H1 (cell line): ENCODE results near the gene CSF3R. TPM values are rescaled to one million over a fixed set of nuclear protein-coding genes. Genes with fewer than 3 reads are reported as not detected.
"Not testable (repeated sequence)": the region's sequence is repeated elsewhere in the genome, so short reads cannot be mapped to it uniquely, and the experiment has no call there.

ENCODE experiments used
- CTCF ChIA-PET: fragments of 300-600 bp; sonication (Branson Sonifier 250); formaldehyde crosslinking; loops from one replicate; lab custom pipeline; 2021; ENCODE audit not compliant: partially characterized antibody; lab: Charles Lee
- POLR2A ChIA-PET: fragments of 300-600 bp; sonication (Branson Sonifier 250); formaldehyde crosslinking; loops from one replicate; lab custom pipeline; 2021; ENCODE audit warnings: inconsistent platforms; ENCODE audit not compliant: partially characterized antibody; lab: Charles Lee
- DNase-seq, 2 experiments: peaks; one replicate each; pipeline versions ENCODE4 v3.0.0 to v3.0.0-alpha.2; 2010 to 2022; ENCODE audit warnings: low spot score in 2 of 2, low read depth in 1 of 2, mixed read lengths in 1 of 2
- FAIRE-seq: peaks from 2 replicates; lab custom pipeline; 2011; peaks lifted over from hg19 to GRCh38; lab: Jason Lieb, UNC
- H2AFZ ChIP-seq: 2 replicates; pipeline ENCODE4 v1.8.1; 2012; ENCODE audit warnings: low read length, inconsistent platforms
- H2AK5ac ChIP-seq: 2 replicates; pipeline ENCODE4 v1.6.1; 2013; ENCODE audit warnings: low read depth, low read length
- H2BK120ac ChIP-seq: replicated peaks from 2 replicates; pipeline ENCODE3; 2013; ENCODE audit warnings: low read depth, low read length, inconsistent platforms
- H2BK12ac ChIP-seq: 2 replicates; pipeline ENCODE4 v1.6.1; 2013; ENCODE audit warnings: low read depth, low read length
- H2BK15ac ChIP-seq: 2 replicates; pipeline ENCODE4 v1.6.1; 2013; ENCODE audit warnings: low read length
- H2BK20ac ChIP-seq: 2 replicates; pipeline ENCODE4 v1.6.1; 2013; ENCODE audit warnings: low read length
- H2BK5ac ChIP-seq: 2 replicates; pipeline ENCODE4 v1.6.1; 2013; ENCODE audit warnings: low read depth, low read length
- H3K14ac ChIP-seq: 2 replicates; pipeline ENCODE4 v1.6.1; 2013; ENCODE audit warnings: inconsistent platforms; ENCODE audit not compliant: insufficient read length
- H3K18ac ChIP-seq: 2 replicates; pipeline ENCODE4 v1.6.1; 2013; ENCODE audit warnings: low read length; ENCODE audit errors: extremely low read depth
- H3K23ac ChIP-seq: 2 replicates; pipeline ENCODE4 v1.6.1; 2013; ENCODE audit warnings: inconsistent platforms; ENCODE audit not compliant: insufficient read length
- H3K23me2 ChIP-seq: 2 replicates; pipeline ENCODE4 v1.6.1; 2013; ENCODE audit warnings: low read depth, low read length
- H3K27ac ChIP-seq: 2 replicates; pipeline ENCODE4 v1.6.1; 2011; ENCODE audit warnings: low read depth, low read length, inconsistent platforms
- H3K27me3 ChIP-seq, 4 experiments: replicated peaks in 1 of 4; 1 replicate in 1 of 4; 2 replicates in 3 of 4; pipeline versions ENCODE4 v1.6.1 to v1.8.1; 2011 to 2013; ENCODE audit warnings: low read length in 3 of 4, mild to moderate bottlenecking in 3 of 4, inconsistent platforms in 2 of 4, mixed read lengths in 2 of 4, moderate library complexity in 1 of 4; ENCODE audit not compliant: control insufficient read depth in 3 of 4, insufficient read depth in 3 of 4; ENCODE audit errors: extremely low read depth in 1 of 4
- H3K36me3 ChIP-seq, 4 experiments: 2 replicates each; pipeline versions ENCODE4 v1.6.1 to v1.8.1; 2011 to 2013; ENCODE audit warnings: mild to moderate bottlenecking in 4 of 4, low read length in 3 of 4, moderate library complexity in 2 of 4, control low read depth in 1 of 4, inconsistent platforms in 1 of 4; ENCODE audit not compliant: insufficient read depth in 4 of 4, control insufficient read depth in 2 of 4
- H3K4ac ChIP-seq: replicated peaks from 2 replicates; pipeline ENCODE3; 2013; ENCODE audit warnings: low read length, low read depth, mixed read lengths, inconsistent platforms; ENCODE audit not compliant: insufficient read length
- H3K4me1 ChIP-seq, 4 experiments: replicated peaks in 1 of 4; 1 replicate in 1 of 4; 2 replicates in 3 of 4; pipeline versions ENCODE4 v1.6.1 to v1.8.1; 2011 to 2013; ENCODE audit warnings: low read length in 3 of 4, inconsistent platforms in 2 of 4, mixed read lengths in 1 of 4; ENCODE audit not compliant: insufficient read depth in 4 of 4, control insufficient read depth in 3 of 4
- H3K4me2 ChIP-seq, 2 experiments: 2 replicates each; pipeline versions ENCODE4 v1.6.1 to v1.8.1; 2011 to 2013; ENCODE audit warnings: low read depth in 2 of 2, low read length in 2 of 2, control low read depth in 1 of 2, inconsistent platforms in 1 of 2, mild to moderate bottlenecking in 1 of 2; ENCODE audit not compliant: insufficient read depth in 1 of 2
- H3K4me3 ChIP-seq, 4 experiments: fragments of 200-600, 300-600 bp in 1 of 4; sonication (generic), shearing (Covaris generic), sonication (Bioruptor Twin) in 1 of 4; 2 replicates each; pipeline versions ENCODE4 v1.5.1 to v1.8.1; 2011 to 2016; ENCODE audit warnings: low read length in 4 of 4, low read depth in 3 of 4, control low read depth in 2 of 4, inconsistent platforms in 2 of 4, mild to moderate bottlenecking in 2 of 4, mixed read lengths in 1 of 4, moderate library complexity in 1 of 4; ENCODE audit not compliant: insufficient read depth in 2 of 4; ENCODE audit errors: extremely low read depth in 1 of 4
- H3K56ac ChIP-seq: replicated peaks from 2 replicates; pipeline ENCODE3; 2013; ENCODE audit warnings: low read depth, mild to moderate bottlenecking, mixed read lengths, low read length, inconsistent platforms; ENCODE audit not compliant: insufficient read length
- H3K79me1 ChIP-seq: 2 replicates; pipeline ENCODE4 v1.6.1; 2013; ENCODE audit warnings: low read depth, low read length, control low read depth
- H3K79me2 ChIP-seq, 2 experiments: 2 replicates each; pipeline versions ENCODE4 v1.6.1 to v1.8.1; 2012 to 2013; ENCODE audit warnings: low read length in 2 of 2, mild to moderate bottlenecking in 2 of 2, inconsistent platforms in 1 of 2; ENCODE audit not compliant: insufficient read depth in 2 of 2, control insufficient read depth in 1 of 2
- H3K9ac ChIP-seq, 4 experiments: replicated peaks in 1 of 4; 1 replicate in 1 of 4; 2 replicates in 3 of 4; pipeline versions ENCODE4 v1.6.1 to v1.8.1; 2011 to 2013; ENCODE audit warnings: low read depth in 3 of 4, low read length in 3 of 4, control low read depth in 2 of 4, mild to moderate bottlenecking in 2 of 4, moderate library complexity in 2 of 4, inconsistent platforms in 1 of 4; ENCODE audit errors: extremely low read depth in 1 of 4
- H3K9me3 ChIP-seq, 2 experiments: 2 replicates each; pipeline versions ENCODE4 v1.6.1 to v1.8.1; 2012 to 2013; ENCODE audit warnings: mild to moderate bottlenecking in 2 of 2, moderate library complexity in 2 of 2, control low read depth in 1 of 2, inconsistent platforms in 1 of 2, low read depth in 1 of 2, low read length in 1 of 2, mixed read lengths in 1 of 2; ENCODE audit not compliant: insufficient read depth in 2 of 2
- H4K20me1 ChIP-seq, 2 experiments: replicated peaks in 1 of 2; 2 replicates each; pipeline versions ENCODE3 to v1.8.1; 2011 to 2013; ENCODE audit warnings: inconsistent platforms in 2 of 2, low read length in 2 of 2, mild to moderate bottlenecking in 1 of 2; ENCODE audit not compliant: insufficient read depth in 2 of 2, control insufficient read depth in 1 of 2
- H4K5ac ChIP-seq: 2 replicates; pipeline ENCODE4 v1.6.1; 2013; ENCODE audit warnings: low read length, low read depth, mixed read lengths, inconsistent platforms; ENCODE audit not compliant: insufficient read length
- H4K8ac ChIP-seq: 2 replicates; pipeline ENCODE4 v1.8.0; 2013; ENCODE audit warnings: mild to moderate bottlenecking, moderate library complexity, low read length, inconsistent platforms; ENCODE audit not compliant: insufficient read depth; ENCODE audit errors: extremely low read depth
- H4K91ac ChIP-seq: replicated peaks from 2 replicates; pipeline ENCODE3; 2013; ENCODE audit warnings: low read length, mixed read lengths, inconsistent platforms; ENCODE audit not compliant: insufficient read length
- WGBS, 2 experiments: shearing (Covaris generic) in 1 of 2; methylation state at CpG; one replicate each; pipeline versions ENCODE4 v1.1.6 to v1.1.7; 2013 to 2015; ENCODE audit warnings: low lambda C conversion rate in 2 of 2, mixed read lengths in 2 of 2, inconsistent platforms in 1 of 2, low coverage in 1 of 2, missing lambda C conversion rate in 1 of 2; ENCODE audit not compliant: insufficient replicate concordance in 2 of 2, insufficient coverage in 1 of 2, insufficient read length in 1 of 2; ENCODE audit errors: extremely low coverage in 1 of 2, missing lambda C conversion rate in 1 of 2; 5-methylcytosine and 5-hydroxymethylcytosine counted together
- polyA plus RNA-seq, 7 experiments: library from polyadenylated mRNA; depleted of rRNA in 3 of 7; stranded (reverse) in 5 of 7; unstranded in 2 of 7; fragments of >200 nt in 5 of 7; fragments of 200-250 nt in 2 of 7; gene quantifications; 1 replicate in 5 of 7; 2 replicates in 1 of 7; 4 replicates in 1 of 7; pipeline versions ENCODE4 v1.2.1 to v1.2.3, GENCODE V29; 2011 to 2013; ENCODE audit warnings: missing spikeins in 2 of 7, mixed read lengths in 2 of 7
- total RNA-seq: library from RNA; stranded (reverse); fragmentation: NEBNext Ultra II Directional; extraction: Animal tissue kit (Norgen Biotek cat#: 25700); gene quantifications from 2 replicates; pipeline ENCODE4 v1.2.1, GENCODE V29; 2021

Gene CSF3R
- total and polyA plus RNA-seq, 2 of the 8 experiments (the other 6 are each of a cell fraction or from before 2014, with no cell fraction given) = not detected

GRCh38 chr1:36501911-36502310 is 19.2 kb upstream of the CSF3R start:
- H4K8ac ChIP-seq, H2BK20ac ChIP-seq, H3K4ac ChIP-seq, H3K27ac ChIP-seq, H2BK5ac ChIP-seq, H3K18ac ChIP-seq, DNase-seq, H2AFZ ChIP-seq, H3K4me2 ChIP-seq, H3K36me3 ChIP-seq, H3K4me1 ChIP-seq, H3K27me3 ChIP-seq, H3K79me1 ChIP-seq, H2BK120ac ChIP-seq, POLR2A ChIA-PET, H3K56ac ChIP-seq, FAIRE-seq, H2AK5ac ChIP-seq, H3K4me3 ChIP-seq, H3K23ac ChIP-seq, H3K23me2 ChIP-seq, H3K9ac ChIP-seq, H2BK15ac ChIP-seq, H3K79me2 ChIP-seq, H3K9me3 ChIP-seq, H4K5ac ChIP-seq, H2BK12ac ChIP-seq, H3K14ac ChIP-seq, H4K20me1 ChIP-seq, H4K91ac ChIP-seq: not testable (repeated sequence)
- 86% methylated on average over 4 of the region's 4 CpGs; no CpG with 5 or more reads in 1 of the 2 experiments for WGBS, 2 experiments
- CTCF ChIA-PET = interaction anchor here (1.6 kb wide), 1 partner anchor 14 kb away, joined by 11 read pairs; no protein-coding TSS in a partner anchor
